Neural progenitor cell (in vitro differentiated cells): Measurements from ENCODE around the gene FBN2. TPM values are rescaled to one million over a fixed set of nuclear protein-coding genes. Genes with fewer than 3 reads are reported as not detected.
"Not testable (repeated sequence)": the region's sequence is repeated elsewhere in the genome, so short reads cannot be mapped to it uniquely, and the experiment has no call there.

Source experiments
- DNase-seq: peaks from one replicate; pipeline ENCODE4 v3.0.0-alpha.2; 2016; ENCODE audit warnings: low spot score
- H2AFZ ChIP-seq: fragments of 200-600 bp; sonication (generic); replicated peaks from 2 replicates; pipeline ENCODE4 v1.6.1; 2016; ENCODE audit warnings: antibody characterized with exemption
- H3F3A ChIP-seq: fragments of 200-600 bp; sonication (generic); 2 replicates; pipeline ENCODE4 v1.6.1; 2016; ENCODE audit warnings: antibody characterized with exemption, low read depth
- H3K27ac ChIP-seq: fragments of 200-600 bp; sonication (generic); 2 replicates; pipeline ENCODE4 v1.5.1; 2016; ENCODE audit warnings: mild to moderate bottlenecking
- H3K27me3 ChIP-seq: fragments of 200-600 bp; sonication (generic); 2 replicates; pipeline ENCODE4 v1.6.1; 2016; ENCODE audit warnings: mild to moderate bottlenecking, moderate library complexity
- H3K36me3 ChIP-seq: fragments of 200-600 bp; sonication (generic); 2 replicates; pipeline ENCODE4 v1.5.1; 2016
- H3K4me1 ChIP-seq: fragments of 200-600 bp; sonication (generic); 2 replicates; pipeline ENCODE4 v1.6.1; 2016; ENCODE audit warnings: mixed run types
- H3K4me2 ChIP-seq: fragments of 200-600 bp; sonication (generic); 2 replicates; pipeline ENCODE4 v1.6.1; 2016
- H3K4me3 ChIP-seq: fragments of 200-600 bp; sonication (generic); 2 replicates; pipeline ENCODE4 v1.5.1; 2016
- H3K79me2 ChIP-seq: fragments of 200-600 bp; sonication (generic); 2 replicates; pipeline ENCODE4 v1.6.1; 2016; ENCODE audit warnings: low read depth
- H3K9ac ChIP-seq: fragments of 200-600 bp; sonication (generic); 2 replicates; pipeline ENCODE4 v1.6.1; 2016
- H3K9me3 ChIP-seq: fragments of 200-600 bp; sonication (generic); 2 replicates; pipeline ENCODE4 v1.5.1; 2016; ENCODE audit warnings: low read depth
- H4K20me1 ChIP-seq: fragments of 200-600 bp; sonication (generic); 2 replicates; pipeline ENCODE4 v1.6.1; 2016; ENCODE audit warnings: low read depth
- H3K27ac Mint-ChIP-seq: 3 replicates; pipeline ENCODE4 v1.8.0; 2021; ENCODE audit warnings: mixed read lengths
- H3K27me3 Mint-ChIP-seq: 2 replicates; pipeline ENCODE4 v1.8.0; 2022; ENCODE audit warnings: low read depth, mild to moderate bottlenecking, inconsistent platforms, moderate library complexity, mixed read lengths; ENCODE audit not compliant: insufficient read depth
- H3K36me3 Mint-ChIP-seq: 3 replicates; pipeline ENCODE4 v1.8.0; 2021; ENCODE audit warnings: mixed read lengths
- H3K4me1 Mint-ChIP-seq: 3 replicates; pipeline ENCODE4 v1.8.0; 2021; ENCODE audit warnings: mixed read lengths
- H3K4me3 Mint-ChIP-seq: 3 replicates; pipeline ENCODE4 v1.8.0; 2021; ENCODE audit warnings: mild to moderate bottlenecking, moderate library complexity, mixed read lengths
- H3K9me3 Mint-ChIP-seq: 3 replicates; pipeline ENCODE4 v1.8.0; 2020; ENCODE audit warnings: mixed read lengths
- EZH2 ChIP-seq: fragments of 200-600 bp; sonication (generic); IDR thresholded peaks from 2 replicates; pipeline ENCODE4 v1.6.1; 2017; ENCODE audit warnings: antibody characterized with exemption, mild to moderate bottlenecking, moderate library complexity
- EZH2phosphoT487 ChIP-seq: fragments of 200-600 bp; sonication (generic); IDR thresholded peaks from 2 replicates; pipeline ENCODE4 v1.6.1; 2017; ENCODE audit warnings: antibody characterized with exemption
- total RNA-seq: library from RNA; depleted of rRNA; stranded (reverse); fragments of >200 nt; gene quantifications from 2 replicates; pipeline ENCODE4 v1.2.3, GENCODE V29; 2015; ENCODE audit warnings: low replicate concordance
- TF ChIP-seq, protein P1 (sequence below): fragments of 200-600 bp; sonication (generic); IDR thresholded peaks from 2 replicates; pipeline ENCODE4 v1.5.1; 2017; ENCODE audit warnings: antibody characterized with exemption, mild to moderate bottlenecking

The FBN2 gene
- total RNA-seq, 1 donor from 2014 or later: 88.1 TPM

DNA sequence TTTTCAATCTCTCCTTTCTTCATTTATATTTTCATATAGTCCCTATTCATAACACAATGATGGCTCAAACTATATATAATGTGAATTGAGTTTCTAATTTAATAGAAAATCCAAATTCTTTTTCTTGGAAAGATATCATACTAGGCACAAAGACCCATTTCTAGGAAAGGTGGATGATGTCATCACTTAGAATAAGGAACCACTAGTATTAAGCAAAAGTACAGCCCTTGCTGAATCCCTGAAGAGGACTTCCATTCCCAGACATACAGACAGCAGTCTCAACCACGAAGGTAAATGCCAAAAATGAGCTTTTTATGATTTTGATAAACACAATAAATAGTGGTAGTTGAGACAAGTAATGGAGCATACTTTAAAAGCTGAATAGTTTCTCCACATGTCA, 210.0 kb downstream of the FBN2 start:
- Histone ChIP-seq H3K27ac (no peak overlapping the region), H3K27me3 (no peaks in the 10 kb centered on the region), H3K4me1 (no peaks in the 10 kb centered on the region), H3K9me3 (no peaks in the 10 kb centered on the region), H3F3A (no peaks in the 10 kb centered on the region), H2AFZ (no peak overlapping the region), H3K4me2 (no peak overlapping the region), H3K4me3 (no peak overlapping the region), H3K79me2 (no peaks in the 10 kb centered on the region), H3K9ac (no peak overlapping the region), H4K20me1 (no peaks in the 10 kb centered on the region), H3K36me3 (peaks cover 22% of the 10 kb centered on the region)
- Mint-ChIP-seq H3K4me1 (no peaks in the 10 kb centered on the region), H3K4me3 (no peak overlapping the region), H3K27me3 (peaks cover 3% of the 10 kb centered on the region), H3K36me3 (peaks cover 73% of the 10 kb centered on the region), H3K27ac (no peak overlapping the region), H3K9me3 (peaks cover 6% of the 10 kb centered on the region)
- no peak for DNase-seq
- TF ChIP-seq EZH2: no peak
- TF ChIP-seq, protein P1, sequence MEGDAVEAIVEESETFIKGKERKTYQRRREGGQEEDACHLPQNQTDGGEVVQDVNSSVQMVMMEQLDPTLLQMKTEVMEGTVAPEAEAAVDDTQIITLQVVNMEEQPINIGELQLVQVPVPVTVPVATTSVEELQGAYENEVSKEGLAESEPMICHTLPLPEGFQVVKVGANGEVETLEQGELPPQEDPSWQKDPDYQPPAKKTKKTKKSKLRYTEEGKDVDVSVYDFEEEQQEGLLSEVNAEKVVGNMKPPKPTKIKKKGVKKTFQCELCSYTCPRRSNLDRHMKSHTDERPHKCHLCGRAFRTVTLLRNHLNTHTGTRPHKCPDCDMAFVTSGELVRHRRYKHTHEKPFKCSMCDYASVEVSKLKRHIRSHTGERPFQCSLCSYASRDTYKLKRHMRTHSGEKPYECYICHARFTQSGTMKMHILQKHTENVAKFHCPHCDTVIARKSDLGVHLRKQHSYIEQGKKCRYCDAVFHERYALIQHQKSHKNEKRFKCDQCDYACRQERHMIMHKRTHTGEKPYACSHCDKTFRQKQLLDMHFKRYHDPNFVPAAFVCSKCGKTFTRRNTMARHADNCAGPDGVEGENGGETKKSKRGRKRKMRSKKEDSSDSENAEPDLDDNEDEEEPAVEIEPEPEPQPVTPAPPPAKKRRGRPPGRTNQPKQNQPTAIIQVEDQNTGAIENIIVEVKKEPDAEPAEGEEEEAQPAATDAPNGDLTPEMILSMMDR: no peak
- TF ChIP-seq EZH2phosphoT487: no peak

- not testable (repeated sequence) for H3K27ac Mint-ChIP-seq, DNase-seq, H3K4me1 ChIP-seq, H3K27me3 ChIP-seq, H3K36me3 ChIP-seq, H3K79me2 ChIP-seq, H3K27me3 Mint-ChIP-seq, H4K20me1 ChIP-seq, H3K4me2 ChIP-seq, H3K9ac ChIP-seq, H3F3A ChIP-seq, H3K27ac ChIP-seq, H2AFZ ChIP-seq, H3K4me1 Mint-ChIP-seq, H3K9me3 ChIP-seq, H3K4me3 ChIP-seq, H3K4me3 Mint-ChIP-seq
- Mint-ChIP-seq H3K9me3 (peaks cover 11% of the 10 kb centered on the region), H3K36me3 (peaks cover 42% of the 10 kb centered on the region)
Observed at GRCh38 chr5:128321418-128321817, 216.6 kb downstream of the FBN2 start.

DNA sequence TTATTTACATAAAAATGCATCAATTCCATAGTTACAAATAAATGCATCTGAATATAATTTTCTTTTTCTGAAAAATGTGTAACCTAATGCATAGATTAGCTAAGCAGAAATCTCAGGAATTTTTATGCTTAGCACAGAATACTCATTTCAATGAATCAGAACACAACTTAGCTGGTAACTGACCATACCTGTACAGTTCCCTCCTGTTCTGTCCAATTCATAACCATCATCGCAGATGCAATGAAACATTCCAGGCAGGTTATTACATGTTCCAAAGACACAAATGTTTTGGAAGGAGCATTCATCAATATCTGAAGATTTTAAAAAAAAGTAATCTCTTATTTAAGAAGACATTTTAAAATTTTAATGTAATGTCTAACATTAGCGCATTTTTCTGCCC, 219.4 kb downstream of the FBN2 start:
- Mint-ChIP-seq H3K27ac (no peak overlapping the region), H3K9me3 (peaks cover 5% of the 10 kb centered on the region), H3K4me1 (no peaks in the 10 kb centered on the region), H3K36me3 (peaks cover 24% of the 10 kb centered on the region), H3K4me3 (no peak overlapping the region), H3K27me3 (no peaks in the 10 kb centered on the region)
- no peak overlapping the region for H3K27ac ChIP-seq
- no peak overlapping the region for H3K9ac ChIP-seq
- H3K36me3 ChIP-seq: no peaks in the 10 kb centered on the region
- no peak overlapping the region for H2AFZ ChIP-seq
- H3K27me3 ChIP-seq: no peaks in the 10 kb centered on the region
- H3F3A ChIP-seq: no peaks in the 10 kb centered on the region
- H3K9me3 ChIP-seq: no peaks in the 10 kb centered on the region
- H3K79me2 ChIP-seq: no peaks in the 10 kb centered on the region
- H3K4me3 ChIP-seq: no peak overlapping the region
- no peak overlapping the region for H3K4me2 ChIP-seq
- DNase-seq: no peak
- no peaks in the 10 kb centered on the region for H4K20me1 ChIP-seq
- no peaks in the 10 kb centered on the region for H3K4me1 ChIP-seq
- no peak for TF ChIP-seq EZH2
- no peak for TF ChIP-seq EZH2phosphoT487
- TF ChIP-seq, protein P1: no peak

DNA sequence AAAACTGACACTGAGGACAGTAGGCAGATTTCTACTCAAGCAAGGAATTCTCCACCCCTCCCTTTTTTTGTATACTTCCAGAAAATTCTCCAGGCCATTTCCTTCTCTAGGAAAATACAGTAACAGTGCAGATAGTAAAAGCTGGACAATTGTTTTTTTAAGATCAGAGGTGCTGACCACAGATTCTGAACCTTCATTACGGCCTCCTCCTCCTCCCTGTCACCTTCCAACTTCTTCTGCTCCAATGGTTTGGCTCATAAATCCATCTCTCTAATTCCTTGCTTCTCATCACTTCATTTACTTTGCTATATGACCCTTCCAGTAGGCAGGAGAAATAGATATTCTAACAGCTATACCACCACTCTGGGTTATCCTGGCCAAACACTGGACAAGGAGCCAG, 220.6 kb downstream of the FBN2 start:
- Histone ChIP-seq H3K27me3 (no peaks in the 10 kb centered on the region), H3K4me3 (no peak overlapping the region), H2AFZ (no peak overlapping the region), H3K36me3 (no peaks in the 10 kb centered on the region), H4K20me1 (no peaks in the 10 kb centered on the region), H3K79me2 (no peaks in the 10 kb centered on the region), H3K4me1 (no peaks in the 10 kb centered on the region), H3F3A (no peaks in the 10 kb centered on the region), H3K4me2 (no peak overlapping the region), H3K27ac (no peak overlapping the region), H3K9me3 (no peaks in the 10 kb centered on the region), H3K9ac (no peak overlapping the region)
- H3K9me3 Mint-ChIP-seq: peaks cover 5% of the 10 kb centered on the region
- H3K4me1 Mint-ChIP-seq: no peaks in the 10 kb centered on the region
- H3K36me3 Mint-ChIP-seq: peaks cover 13% of the 10 kb centered on the region
- H3K4me3 Mint-ChIP-seq: no peak overlapping the region
- no peak for DNase-seq
- TF ChIP-seq EZH2phosphoT487: no peak
- TF ChIP-seq EZH2: no peak
- TF ChIP-seq, protein P1: no peak
- no peaks in the 10 kb centered on the region for H3K27me3 Mint-ChIP-seq
- no peak overlapping the region for H3K27ac Mint-ChIP-seq
